Progenitor cell of endocrine pancreas (in vitro differentiated cells): ENCODE results near the gene MYLK. TPM values are rescaled to one million over a fixed set of nuclear protein-coding genes. Genes with fewer than 3 reads are reported as not detected.

Source experiments
- DNase-seq: peaks from one replicate; pipeline ENCODE4 v3.0.0; 2021; ENCODE audit warnings: low spot score; ENCODE audit not compliant: unreplicated experiment
- H3K27ac Mint-ChIP-seq: 2 replicates; pipeline ENCODE4 v1.8.0; 2021; ENCODE audit warnings: mild to moderate bottlenecking, moderate library complexity, mixed read lengths
- H3K27me3 Mint-ChIP-seq: 2 replicates; pipeline ENCODE4 v1.8.0; 2021; ENCODE audit warnings: mixed read lengths
- H3K36me3 Mint-ChIP-seq: 2 replicates; pipeline ENCODE4 v1.8.0; 2022; ENCODE audit warnings: mixed read lengths; ENCODE audit not compliant: insufficient read depth
- H3K4me1 Mint-ChIP-seq: 2 replicates; pipeline ENCODE4 v1.8.0; 2021; ENCODE audit warnings: low read depth, mixed read lengths
- H3K4me3 Mint-ChIP-seq: 2 replicates; pipeline ENCODE4 v1.8.0; 2021; ENCODE audit warnings: low read depth, mild to moderate bottlenecking, moderate library complexity, mixed read lengths
- H3K9me3 Mint-ChIP-seq: 2 replicates; pipeline ENCODE4 v1.8.0; 2021; ENCODE audit warnings: low read depth, mixed read lengths
- CTCF ChIP-seq: fragments of 200-600 bp; sonication (generic); IDR thresholded peaks from one replicate; pipeline ENCODE4 v1.5.0; 2021; ENCODE audit warnings: antibody characterized with exemption, mild to moderate bottlenecking; ENCODE audit not compliant: unreplicated experiment
- total RNA-seq: library from RNA; stranded (reverse); gene quantifications from 2 replicates; pipeline ENCODE4 v1.2.1, GENCODE V29; 2021

Gene MYLK
- total RNA-seq, 1 donor from 2014 or later, result 1.1 TPM

- Mint-ChIP-seq H3K36me3 (no peaks in the 10 kb centered on the region), H3K9me3 (no peaks in the 10 kb centered on the region), H3K27me3 (peaks cover 7% of the 10 kb centered on the region), H3K4me1 (no peaks in the 10 kb centered on the region), H3K27ac (no peak overlapping the region), H3K4me3 (no peak overlapping the region)
- TF ChIP-seq CTCF, result no peak
- DNase-seq, result no peak
These were observed 140.1 kb downstream of the MYLK start for GRCh38 chr3:123744064-123744463.

DNA sequence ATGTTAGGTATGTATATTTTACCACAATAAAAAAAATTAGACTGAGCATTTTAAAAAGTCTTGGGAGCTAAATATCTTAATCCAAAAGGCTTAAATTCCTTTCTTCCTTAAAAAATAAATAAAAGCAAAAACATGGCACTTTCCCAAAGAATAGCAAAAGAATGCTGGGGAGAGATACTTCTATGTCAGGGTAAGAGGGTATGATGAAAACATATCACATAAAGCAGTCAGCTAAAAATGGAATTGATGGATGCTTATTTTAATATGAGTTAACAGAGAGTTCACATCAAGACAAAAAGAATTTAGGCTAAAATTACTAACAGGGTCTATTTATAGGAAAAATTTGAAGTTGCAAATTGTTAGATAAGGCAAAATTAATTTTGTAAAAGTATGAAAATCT, 141.0 kb downstream of the MYLK start:
- Mint-ChIP-seq H3K4me1 (no peaks in the 10 kb centered on the region), H3K9me3 (no peaks in the 10 kb centered on the region), H3K27me3 (peaks cover 7% of the 10 kb centered on the region), H3K27ac (no peak overlapping the region), H3K36me3 (no peaks in the 10 kb centered on the region), H3K4me3 (no peak overlapping the region)
- no peak for TF ChIP-seq CTCF
- no peak for DNase-seq

- no peak for TF ChIP-seq CTCF
These were observed 143.1 kb downstream of the MYLK start for GRCh38 chr3:123741041-123741511.

DNA sequence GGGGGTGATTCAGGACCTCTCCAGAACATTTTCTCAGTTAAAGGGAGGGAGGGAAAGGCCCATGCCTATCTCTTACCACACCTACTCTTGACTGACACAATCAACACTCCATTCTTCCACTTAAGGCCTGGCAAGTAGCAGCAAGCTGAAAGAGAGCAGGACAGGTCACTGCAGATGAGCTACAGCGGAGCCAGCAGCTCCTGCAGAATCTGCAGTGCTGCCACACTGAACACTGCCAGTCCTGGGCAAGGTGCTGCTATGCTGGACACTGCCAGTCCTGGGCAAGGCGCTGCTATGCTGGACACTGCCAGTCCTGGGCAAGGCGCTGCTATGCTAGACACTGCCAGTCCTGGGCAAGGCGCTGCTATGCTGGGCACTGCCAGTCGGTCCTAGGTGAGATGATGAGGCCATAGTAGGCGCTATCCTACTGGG, 143.7 kb downstream of the MYLK start:
- H3K27me3 Mint-ChIP-seq, result peaks cover 10% of the 10 kb centered on the region
- no peak overlapping the region for H3K27ac Mint-ChIP-seq
- no peak overlapping the region for H3K4me3 Mint-ChIP-seq
- DNase-seq, result no peak
- H3K9me3 Mint-ChIP-seq, result no peaks in the 10 kb centered on the region
- no peaks in the 10 kb centered on the region for H3K36me3 Mint-ChIP-seq
- no peak for TF ChIP-seq CTCF
- no peaks in the 10 kb centered on the region for H3K4me1 Mint-ChIP-seq

More at GRCh38 chr3:123741041-123741511, 143.1 kb downstream of the MYLK start:
- Mint-ChIP-seq H3K36me3 (no peaks in the 10 kb centered on the region), H3K4me1 (no peaks in the 10 kb centered on the region), H3K27ac (no peak overlapping the region), H3K9me3 (no peaks in the 10 kb centered on the region), H3K4me3 (no peak overlapping the region), H3K27me3 (peaks cover 9% of the 10 kb centered on the region)
- DNase-seq, result no peak

- H3K27ac Mint-ChIP-seq, result no peak overlapping the region
- H3K27me3 Mint-ChIP-seq, result peaks cover 13% of the 10 kb centered on the region
- no peak overlapping the region for H3K4me3 Mint-ChIP-seq
- no peak for TF ChIP-seq CTCF
- H3K9me3 Mint-ChIP-seq, result no peaks in the 10 kb centered on the region
- no peaks in the 10 kb centered on the region for H3K36me3 Mint-ChIP-seq
- no peaks in the 10 kb centered on the region for H3K4me1 Mint-ChIP-seq
- DNase-seq, result no peak
These were observed 144.4 kb downstream of the MYLK start for GRCh38 chr3:123739754-123740153.
